ENCODE results near the gene SRSF8.

Gene SRSF8

DNA sequence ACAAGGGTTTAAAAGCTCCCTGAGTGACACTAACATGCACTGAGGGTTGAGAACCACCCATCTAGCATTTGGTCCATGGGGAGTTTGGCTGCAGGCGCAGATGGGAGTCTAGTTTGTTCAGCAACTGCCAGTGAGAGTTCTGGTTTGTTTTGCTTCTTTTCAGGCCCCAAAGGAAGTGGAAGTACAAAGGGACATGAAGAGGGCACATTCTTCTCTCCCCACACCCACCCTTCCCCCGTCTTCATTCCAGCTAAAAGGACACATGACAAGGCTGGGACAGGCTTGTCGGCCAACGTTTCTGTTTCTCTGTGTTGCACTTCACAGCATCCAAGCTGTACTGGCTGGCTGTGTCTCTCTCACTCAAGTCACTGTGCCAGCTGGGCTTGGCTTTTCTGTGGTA lies 14.7 kb downstream of the SRSF8 start:
- Mint-ChIP-seq H3K27me3 (no peaks in the 10 kb centered on the region), H3K9me3 (no peaks in the 10 kb centered on the region), H3K36me3 (ENCODE audit: low read depth) (no peaks in the 10 kb centered on the region), H3K4me3 (no peak overlapping the region), H3K4me1 (ENCODE audit: low read depth) (peaks cover 35% of the 10 kb centered on the region), H3K27ac (no peak overlapping the region)

DNA sequence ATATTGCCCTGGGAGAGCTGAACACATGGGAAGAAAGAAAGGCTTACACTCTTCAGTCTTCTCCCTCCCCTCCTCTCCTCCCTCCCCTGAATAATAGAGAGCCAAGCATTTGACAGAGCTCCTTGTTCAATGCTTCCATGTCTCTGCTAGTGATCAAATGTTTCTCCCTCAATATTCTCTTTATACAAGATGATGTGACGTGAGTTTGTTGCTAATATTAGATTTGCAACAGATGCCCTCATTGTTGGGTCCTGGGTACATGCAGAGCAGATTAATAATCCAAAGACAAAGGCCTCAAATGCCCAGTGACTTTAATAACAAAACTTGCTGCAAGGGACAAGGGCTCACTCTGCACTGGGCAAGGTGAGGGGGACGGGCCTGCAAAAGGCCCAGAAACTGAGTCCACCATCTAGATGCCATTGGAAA lies 15.9 kb downstream of the SRSF8 start:
- Mint-ChIP-seq H3K9me3 (no peaks in the 10 kb centered on the region), H3K27me3 (no peaks in the 10 kb centered on the region), H3K27ac (no peak overlapping the region)

DNA sequence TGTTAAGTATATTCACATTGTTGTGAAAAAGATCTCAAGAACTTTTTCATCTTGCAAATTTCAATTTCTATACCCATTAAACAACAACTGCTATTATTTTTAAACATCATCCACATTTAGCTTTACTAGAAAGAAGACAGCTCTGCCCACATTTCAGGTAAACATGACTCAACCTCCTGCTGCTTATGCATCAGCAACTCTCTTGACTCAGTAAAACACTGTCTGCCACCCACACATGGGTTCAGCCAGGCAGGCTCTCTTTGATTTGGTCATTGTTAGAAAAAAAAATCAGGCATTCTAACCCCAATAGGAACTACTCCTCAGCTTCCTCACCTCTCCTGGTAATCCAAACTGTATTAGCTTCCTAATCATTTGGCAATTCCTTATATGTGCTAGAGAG lies 17.8 kb downstream of the SRSF8 start:
- Mint-ChIP-seq H3K4me3 (no peak overlapping the region), H3K27ac (peak overlapping the region; percentile 29), H3K27me3 (no peaks in the 10 kb centered on the region), H3K4me1 (ENCODE audit: low read depth) (peaks cover 45% of the 10 kb centered on the region), H3K9me3 (no peaks in the 10 kb centered on the region), H3K36me3 (ENCODE audit: low read depth) (no peaks in the 10 kb centered on the region)

More for the DNA sequence above, 15.9 kb downstream of the SRSF8 start:
- H3K4me1 Mint-ChIP-seq (ENCODE audit: low read depth), result peaks cover 32% of the 10 kb centered on the region
- H3K36me3 Mint-ChIP-seq (ENCODE audit: low read depth), result no peaks in the 10 kb centered on the region
- H3K4me3 Mint-ChIP-seq, result no peak overlapping the region

DNA sequence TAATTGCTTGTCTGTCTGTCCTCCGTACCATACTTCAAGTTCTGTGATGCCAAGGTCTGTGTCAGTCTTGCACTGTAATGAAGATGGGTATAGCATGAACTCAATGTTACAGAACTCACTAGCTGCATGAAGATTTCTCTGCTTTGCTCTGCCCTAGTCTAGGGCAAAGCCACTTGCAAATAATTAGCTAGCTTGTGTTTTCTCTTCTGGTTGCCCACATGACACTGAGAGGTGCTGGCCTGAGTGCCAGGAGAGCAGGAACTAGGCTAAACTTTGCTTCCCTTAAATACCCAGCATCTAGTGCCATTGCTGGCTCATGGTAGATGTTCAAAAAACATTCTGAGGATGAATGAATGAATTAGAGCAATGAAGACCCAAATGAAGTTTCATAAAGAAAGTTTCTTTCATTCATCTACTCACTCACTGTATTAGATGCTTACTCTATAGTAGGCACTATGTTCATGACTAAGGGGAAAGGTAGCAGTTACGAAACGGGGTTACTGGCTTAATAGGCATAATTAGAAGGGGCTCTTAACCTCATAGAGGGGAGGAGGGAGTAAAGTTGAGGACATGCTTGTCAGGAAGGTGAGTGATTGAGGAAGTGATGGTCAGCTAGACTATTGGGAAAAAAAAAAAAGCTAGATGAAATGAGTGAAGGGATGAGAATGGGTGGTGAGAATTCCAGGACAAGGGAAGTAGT lies 18.5 kb downstream of the SRSF8 start:
- Mint-ChIP-seq H3K9me3 (no peaks in the 10 kb centered on the region), H3K36me3 (ENCODE audit: low read depth) (no peaks in the 10 kb centered on the region), H3K27me3 (no peaks in the 10 kb centered on the region), H3K4me1 (ENCODE audit: low read depth) (peaks cover 45% of the 10 kb centered on the region), H3K4me3 (peak overlapping the region; percentile 22), H3K27ac (peak overlapping the region; percentile 33)

DNA sequence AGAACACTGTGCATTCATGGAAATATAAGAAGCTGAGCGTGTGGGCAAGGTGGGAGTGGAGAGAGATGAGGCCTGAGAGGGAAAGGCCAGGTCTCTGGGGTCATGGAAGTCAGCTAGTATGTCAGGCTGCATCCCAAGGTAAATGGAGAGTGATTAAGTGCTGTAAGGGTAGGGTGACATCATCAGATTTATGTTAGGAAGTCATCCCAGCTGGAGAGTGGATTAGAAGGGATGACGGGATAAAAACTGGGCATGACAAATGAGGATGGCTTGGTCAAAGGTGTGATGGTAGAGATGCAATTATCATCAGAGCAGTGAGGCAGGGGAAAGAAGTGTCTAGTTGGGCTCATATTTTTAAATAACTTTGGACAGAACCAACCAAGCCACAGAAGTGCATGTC lies 19.4 kb downstream of the SRSF8 start:
- no peaks in the 10 kb centered on the region for H3K9me3 Mint-ChIP-seq
- no peaks in the 10 kb centered on the region for H3K27me3 Mint-ChIP-seq
- H3K4me3 Mint-ChIP-seq, result no peak overlapping the region
- H3K27ac Mint-ChIP-seq, result no peak overlapping the region
- no peaks in the 10 kb centered on the region for H3K36me3 Mint-ChIP-seq (ENCODE audit: low read depth)
- peaks cover 54% of the 10 kb centered on the region for H3K4me1 Mint-ChIP-seq (ENCODE audit: low read depth)

DNA sequence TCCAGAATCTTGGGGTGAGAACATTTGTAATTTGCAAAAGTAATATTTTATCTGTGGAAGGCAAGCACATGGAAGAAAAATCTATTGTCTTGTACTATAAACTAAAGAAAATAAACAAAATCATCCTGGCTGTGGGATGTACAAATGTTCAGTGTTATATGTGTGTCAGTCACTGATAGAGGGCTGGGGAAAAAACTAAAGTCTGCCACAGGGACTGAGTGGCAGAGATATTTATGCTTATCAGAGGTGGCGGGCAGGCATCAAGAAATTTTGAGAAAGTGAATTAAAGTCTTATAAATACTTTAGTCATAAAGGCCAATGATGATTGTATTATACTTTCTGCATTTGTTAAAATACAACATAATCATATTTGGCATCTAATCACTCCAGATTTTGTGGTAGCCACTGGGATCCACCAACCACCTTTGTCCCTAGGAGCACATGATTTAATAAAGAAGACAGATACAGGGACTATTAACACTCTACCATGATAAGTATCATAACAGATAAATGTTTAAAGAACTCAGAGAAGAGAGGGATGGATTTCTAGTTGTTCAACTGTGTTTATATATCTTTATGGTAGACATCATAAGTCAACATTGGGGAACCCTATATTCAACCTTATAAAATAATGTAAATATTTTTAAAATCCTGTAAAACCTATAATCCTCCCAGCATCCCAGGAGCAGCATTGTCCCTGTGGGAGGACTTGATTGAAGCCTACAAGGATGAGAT lies 20.3 kb downstream of the SRSF8 start:
- H3K36me3 Mint-ChIP-seq (ENCODE audit: low read depth), result peaks cover 8% of the 10 kb centered on the region
- H3K9me3 Mint-ChIP-seq, result no peaks in the 10 kb centered on the region
- no peaks in the 10 kb centered on the region for H3K27me3 Mint-ChIP-seq
- peaks cover 63% of the 10 kb centered on the region for H3K4me1 Mint-ChIP-seq (ENCODE audit: low read depth)
- no peak overlapping the region for H3K27ac Mint-ChIP-seq
- no peak overlapping the region for H3K4me3 Mint-ChIP-seq

DNA sequence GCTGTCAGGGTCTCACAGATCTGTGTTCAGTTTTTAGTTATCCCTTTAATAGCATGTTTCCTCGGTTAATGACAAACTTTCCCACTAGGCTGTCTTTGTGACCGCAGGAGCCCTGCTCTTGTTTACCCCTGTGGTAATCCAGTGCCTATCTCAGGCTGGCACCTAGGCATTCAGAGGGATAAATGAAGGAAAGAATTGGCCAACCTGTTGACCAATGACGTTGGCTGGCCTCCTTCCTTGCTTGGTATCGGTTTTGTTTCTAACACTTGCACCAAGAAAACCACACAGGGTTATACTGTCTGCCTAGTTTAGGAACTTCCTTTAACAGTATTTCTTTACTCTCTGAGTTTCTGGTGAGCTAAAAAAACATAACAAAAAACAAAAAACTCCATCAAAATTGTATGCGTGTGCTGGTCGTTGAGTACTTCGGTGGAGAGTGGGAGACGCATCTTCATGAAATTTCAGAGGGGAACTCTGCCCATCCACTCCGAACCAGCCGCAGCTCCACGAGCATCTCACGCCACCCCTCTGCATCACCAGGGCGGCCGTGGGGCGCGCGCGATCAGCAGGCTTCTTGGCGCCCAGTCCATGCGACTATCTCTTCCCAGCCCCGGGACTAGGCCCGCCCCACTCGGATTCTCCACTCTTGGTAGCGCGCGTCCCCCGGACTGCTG lies 22.4 kb downstream of the SRSF8 start:
- Mint-ChIP-seq H3K9me3 (no peaks in the 10 kb centered on the region), H3K4me3 (peak overlapping the region; percentile 86), H3K27me3 (no peaks in the 10 kb centered on the region), H3K4me1 (ENCODE audit: low read depth) (peaks cover 73% of the 10 kb centered on the region), H3K27ac (peak overlapping the region; percentile 92), H3K36me3 (ENCODE audit: low read depth) (peaks cover 10% of the 10 kb centered on the region)

DNA sequence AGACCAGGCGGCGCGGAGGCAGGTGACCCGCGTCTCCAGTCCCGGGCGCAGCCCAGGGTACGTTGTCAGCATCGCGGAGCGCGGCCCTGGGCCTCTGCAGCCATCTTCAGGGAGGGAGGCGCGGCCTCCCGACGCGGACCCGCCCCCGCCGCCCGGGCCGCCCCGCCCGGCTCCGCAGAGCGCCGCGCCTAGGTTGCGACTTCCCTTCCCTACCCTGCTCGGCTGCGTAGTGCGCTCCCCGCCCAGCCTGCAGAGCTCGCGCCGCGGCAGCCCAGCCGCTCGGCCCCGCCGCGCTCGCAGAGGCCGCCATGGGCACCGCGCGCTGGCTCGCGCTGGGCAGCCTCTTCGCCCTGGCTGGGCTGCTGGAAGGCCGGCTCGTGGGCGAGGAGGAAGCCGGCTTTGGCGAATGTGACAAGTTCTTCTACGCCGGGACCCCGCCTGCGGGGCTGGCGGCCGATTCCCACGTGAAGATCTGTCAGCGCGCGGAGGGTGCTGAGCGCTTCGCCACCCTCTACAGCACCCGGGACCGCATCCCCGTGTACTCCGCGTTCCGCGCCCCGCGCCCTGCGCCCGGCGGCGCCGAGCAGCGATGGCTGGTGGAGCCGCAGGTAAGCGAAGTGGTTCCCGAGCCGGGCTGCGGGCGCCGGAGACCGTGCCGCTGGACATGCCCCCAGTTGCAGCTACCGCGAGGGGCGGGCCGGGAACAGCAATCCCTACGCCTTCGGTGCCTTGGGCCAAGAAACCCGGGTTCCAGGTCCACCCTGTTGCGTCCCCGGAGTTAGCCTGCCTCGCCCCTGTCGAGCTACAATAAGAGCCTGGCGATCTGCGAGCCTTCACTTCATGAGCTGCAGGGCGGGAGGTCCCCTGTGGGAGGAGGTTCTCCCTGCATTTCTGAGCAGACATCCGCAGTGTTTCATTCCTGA lies 23.2 kb downstream of the SRSF8 start, which contains the start of gene ENDOD1:
TSS of gene ENDOD1 (plus strand) at position 227 of the 923 bp plus-strand sequence. CDS start at position 309, 82 bp downstream.
- Mint-ChIP-seq H3K4me1 (ENCODE audit: low read depth) (peaks cover 73% of the 10 kb centered on the region), H3K4me3 (peak within 1 kb of the TSS; percentile 92), H3K9me3 (no peaks in the 10 kb centered on the region), H3K27ac (peak within 1 kb of the TSS; percentile 92), H3K36me3 (ENCODE audit: low read depth) (peaks cover 14% of the 10 kb centered on the region), H3K27me3 (no peaks in the 10 kb centered on the region)

DNA sequence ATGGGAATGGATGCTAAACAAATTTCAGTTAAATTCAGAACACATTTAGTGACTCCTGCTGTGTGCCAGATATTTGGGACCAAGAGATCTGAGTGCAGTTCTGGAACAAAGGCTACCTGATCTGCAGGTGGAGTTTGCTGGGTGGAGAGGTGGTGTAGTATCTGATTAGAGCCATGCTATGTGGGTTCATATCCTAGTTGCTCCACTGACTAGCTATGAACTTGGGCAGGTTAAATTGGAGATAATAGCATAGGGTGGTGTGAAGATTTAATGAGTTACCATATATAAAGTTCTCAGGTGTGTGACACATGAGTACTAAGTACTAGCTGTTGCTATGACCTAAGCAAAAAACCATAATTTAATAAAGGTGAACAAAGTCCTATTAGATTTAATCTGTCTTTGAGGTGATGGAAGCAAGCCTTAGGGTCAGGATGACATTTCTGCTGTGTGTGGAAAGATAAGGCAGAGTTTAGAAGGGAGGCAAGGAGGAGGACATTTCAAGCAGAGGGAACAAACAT lies 25.0 kb downstream of the SRSF8 start:
- Mint-ChIP-seq H3K27ac (peak overlapping the region; percentile 9), H3K4me1 (ENCODE audit: low read depth) (peaks cover 78% of the 10 kb centered on the region), H3K36me3 (ENCODE audit: low read depth) (peaks cover 14% of the 10 kb centered on the region), H3K9me3 (no peaks in the 10 kb centered on the region), H3K27me3 (no peaks in the 10 kb centered on the region), H3K4me3 (peak overlapping the region; percentile 92)

DNA sequence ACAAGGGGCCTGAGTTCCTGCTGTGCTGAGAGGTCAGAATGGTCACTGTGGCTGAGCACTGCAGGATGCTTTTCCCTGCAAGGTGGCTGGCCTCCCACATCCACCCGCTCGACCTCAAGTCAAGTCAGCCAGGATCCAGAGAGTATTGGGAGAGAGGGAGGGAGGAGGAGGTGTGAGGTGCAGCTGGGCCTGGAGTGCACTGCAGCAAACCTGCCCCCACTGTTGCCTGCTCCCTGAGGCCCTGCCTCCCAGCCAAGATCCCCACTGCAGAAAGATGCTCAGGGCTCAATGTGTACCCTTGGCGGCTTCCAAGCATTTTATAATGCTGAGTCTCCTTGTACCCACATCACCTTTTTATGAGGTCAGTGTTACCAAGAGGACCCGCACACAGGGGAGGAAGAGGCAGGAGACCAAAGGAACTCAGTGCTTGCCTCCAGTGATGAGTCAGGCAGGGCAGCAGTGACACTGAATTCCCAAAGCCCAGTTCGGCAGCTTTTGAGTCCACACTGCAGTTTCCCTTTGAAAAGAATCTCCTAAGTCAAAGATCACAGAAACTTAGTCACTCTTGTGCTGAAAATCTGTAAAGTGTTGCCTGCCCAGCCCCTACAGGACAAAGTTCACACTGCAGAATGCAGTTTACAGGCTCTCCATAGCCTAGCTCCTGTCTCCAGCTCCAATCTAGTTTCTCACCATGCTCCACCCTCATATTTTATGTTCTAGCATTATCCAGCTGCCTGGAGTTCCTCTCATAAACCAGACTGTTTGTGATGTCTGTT lies 26.0 kb downstream of the SRSF8 start:
- no peaks in the 10 kb centered on the region for H3K9me3 Mint-ChIP-seq
- H3K4me3 Mint-ChIP-seq, result peak overlapping the region; percentile 92
- H3K36me3 Mint-ChIP-seq (ENCODE audit: low read depth), result peaks cover 20% of the 10 kb centered on the region
- H3K4me1 Mint-ChIP-seq (ENCODE audit: low read depth), result peaks cover 88% of the 10 kb centered on the region
- H3K27me3 Mint-ChIP-seq, result no peaks in the 10 kb centered on the region
- H3K27ac Mint-ChIP-seq, result peak overlapping the region; percentile 53

DNA sequence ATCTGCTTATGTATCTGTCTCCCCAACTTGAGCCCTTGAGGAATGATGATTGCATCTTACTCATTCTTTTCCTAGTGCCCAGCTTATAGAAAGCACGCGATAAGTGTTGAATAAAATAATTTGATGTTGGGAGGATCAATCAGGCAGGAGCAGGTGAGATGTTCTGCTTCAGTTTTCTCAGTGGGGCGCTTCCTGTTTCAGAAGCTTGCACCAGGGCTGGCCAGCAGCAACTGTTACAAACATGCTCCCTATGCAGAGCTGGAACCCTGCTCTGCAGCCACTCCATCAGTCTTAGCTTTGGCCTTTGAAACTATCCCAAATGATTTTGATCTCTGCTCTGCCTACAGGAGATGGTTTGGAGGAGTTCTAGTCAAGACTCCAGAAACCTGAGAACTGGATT lies 26.8 kb downstream of the SRSF8 start:
- Mint-ChIP-seq H3K27ac (peak overlapping the region; percentile 53), H3K36me3 (ENCODE audit: low read depth) (peaks cover 28% of the 10 kb centered on the region), H3K4me1 (ENCODE audit: low read depth) (peaks cover 92% of the 10 kb centered on the region), H3K27me3 (no peaks in the 10 kb centered on the region), H3K4me3 (peak overlapping the region; percentile 59), H3K9me3 (no peaks in the 10 kb centered on the region)

DNA sequence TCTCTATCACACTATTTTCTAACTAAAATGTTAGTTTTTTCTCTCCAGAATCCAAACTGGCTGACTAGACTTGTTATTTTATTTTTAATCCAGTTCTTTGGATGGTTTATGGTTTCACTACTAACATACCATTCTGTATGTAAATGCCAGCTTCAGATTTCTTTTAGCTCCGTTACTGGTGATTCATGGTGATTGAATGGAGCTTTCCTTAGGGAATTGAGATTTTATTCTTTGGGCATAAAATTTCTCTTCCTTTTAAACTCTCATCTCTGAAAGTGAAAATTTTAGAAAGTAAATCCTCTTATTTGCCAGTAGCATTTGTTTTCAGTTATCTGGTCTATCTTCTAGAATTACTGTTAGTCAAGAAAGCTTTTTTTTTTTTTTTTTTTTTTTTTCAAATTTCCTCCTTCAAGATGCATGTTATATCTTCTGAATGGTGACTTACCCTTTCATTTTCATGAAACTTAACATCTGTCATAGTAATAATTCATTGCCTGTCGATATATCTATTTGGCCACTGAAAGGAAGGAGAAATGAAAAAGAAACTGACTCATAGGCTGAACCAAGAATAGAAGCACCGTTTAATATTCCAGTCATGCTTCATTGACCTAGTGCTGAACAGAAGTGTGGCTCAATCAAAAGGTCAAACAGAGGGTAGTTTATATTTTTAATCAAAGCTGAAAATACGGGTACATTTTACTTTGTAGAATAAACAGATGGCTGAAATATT lies 29.3 kb downstream of the SRSF8 start:
- Mint-ChIP-seq H3K9me3 (no peaks in the 10 kb centered on the region), H3K36me3 (ENCODE audit: low read depth) (peaks cover 39% of the 10 kb centered on the region), H3K27ac (peak overlapping the region; percentile 70), H3K4me1 (ENCODE audit: low read depth) (peaks cover 85% of the 10 kb centered on the region), H3K4me3 (peak overlapping the region; percentile 28), H3K27me3 (no peaks in the 10 kb centered on the region)

DNA sequence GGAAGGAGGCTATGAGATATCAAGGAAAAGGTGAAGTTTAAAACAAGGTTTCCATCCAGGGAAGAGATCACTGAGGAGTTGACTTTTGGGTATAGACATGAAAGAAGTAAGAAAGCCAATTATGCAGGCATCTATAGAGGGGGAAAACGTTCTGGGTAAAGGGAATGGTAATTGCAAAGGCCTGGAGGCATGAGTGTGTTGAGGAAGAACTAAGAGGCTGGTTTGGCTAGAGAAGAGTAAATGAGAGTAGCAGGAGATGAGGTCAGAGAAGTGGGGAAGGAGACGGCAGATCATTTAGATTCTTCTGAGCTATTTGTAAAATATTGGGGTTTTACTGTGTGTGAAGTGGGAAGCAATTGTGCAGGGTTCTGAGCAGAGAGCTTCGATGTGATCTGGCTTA lies 30.5 kb downstream of the SRSF8 start:
- Mint-ChIP-seq H3K4me3 (peak overlapping the region; percentile 6), H3K36me3 (ENCODE audit: low read depth) (peaks cover 38% of the 10 kb centered on the region), H3K4me1 (ENCODE audit: low read depth) (peaks cover 73% of the 10 kb centered on the region), H3K9me3 (no peaks in the 10 kb centered on the region), H3K27me3 (no peaks in the 10 kb centered on the region), H3K27ac (peak overlapping the region; percentile 40)
